ENCODE results near the gene ERBB3. TPM values are rescaled to one million over a fixed set of nuclear protein-coding genes. Genes with fewer than 3 reads are reported as not detected.
"Not testable (repeated sequence)": the region's sequence is repeated elsewhere in the genome, so short reads cannot be mapped to it uniquely, and the experiment has no call there.

Gene ERBB3
- total RNA-seq, 1 donor from 2014 or later = 221 TPM

- H3K36me3 Mint-ChIP-seq (ENCODE audit: insufficient read depth) = peaks cover 31% of the 10 kb centered on the region
These were observed 35.4 kb downstream of the ERBB3 start for GRCh38 chr12:56115329-56115728.

GRCh38 chr12:56116267-56117081 lies 36.5 kb downstream of the ERBB3 start, which contains the start of gene RPL41:
Gene RPL41 (plus strand): TSS chr12:56116633.
- Mint-ChIP-seq H3K9me3 (ENCODE audit: low read depth) (no peaks in the 10 kb centered on the region), H3K27ac (peak within 1 kb of the TSS; percentile 99), H3K36me3 (ENCODE audit: insufficient read depth) (peaks cover 21% of the 10 kb centered on the region), H3K27me3 (no peaks in the 10 kb centered on the region), H3K4me3 (ENCODE audit: low read depth) (peak within 1 kb of the TSS; percentile 96), H3K4me1 (ENCODE audit: low read depth) (peaks cover 22% of the 10 kb centered on the region)
- no peak for TF ChIP-seq CTCF (IDR thresholded peaks at IDR 0.05; ENCODE audit: unreplicated experiment)
- DNase-seq (ENCODE audit: low spot score, unreplicated experiment) = peak; percentile 87

More at GRCh38 chr12:56115329-56115728, 35.4 kb downstream of the ERBB3 start:
- peak overlapping the region; percentile 99 for H3K27ac Mint-ChIP-seq
- no peaks in the 10 kb centered on the region for H3K9me3 Mint-ChIP-seq (ENCODE audit: low read depth)
- TF ChIP-seq CTCF (IDR thresholded peaks at IDR 0.05; ENCODE audit: unreplicated experiment) = no peak
- H3K4me3 Mint-ChIP-seq (ENCODE audit: low read depth) = peak overlapping the region; percentile 96
- H3K4me1 Mint-ChIP-seq (ENCODE audit: low read depth) = peaks cover 22% of the 10 kb centered on the region
- DNase-seq (ENCODE audit: low spot score, unreplicated experiment) = no peak
- no peaks in the 10 kb centered on the region for H3K27me3 Mint-ChIP-seq

GRCh38 chr12:56117082-56117706 lies 37.2 kb downstream of the ERBB3 start:
- H3K4me1 Mint-ChIP-seq (ENCODE audit: low read depth) = peaks cover 22% of the 10 kb centered on the region
- not testable (repeated sequence) for DNase-seq (ENCODE audit: low spot score, unreplicated experiment); H3K9me3 Mint-ChIP-seq (ENCODE audit: low read depth); H3K27me3 Mint-ChIP-seq
- H3K4me3 Mint-ChIP-seq (ENCODE audit: low read depth) = peak overlapping the region; percentile 96
- peaks cover 19% of the 10 kb centered on the region for H3K36me3 Mint-ChIP-seq (ENCODE audit: insufficient read depth)
- H3K27ac Mint-ChIP-seq = peak overlapping the region; percentile 99

- Mint-ChIP-seq H3K36me3 (ENCODE audit: insufficient read depth) (peaks cover 19% of the 10 kb centered on the region), H3K4me1 (ENCODE audit: low read depth) (peaks cover 26% of the 10 kb centered on the region), H3K4me3 (ENCODE audit: low read depth) (peak within 1 kb of the TSS; percentile 96), H3K27ac (peak within 1 kb of the TSS; percentile 99), H3K9me3 (ENCODE audit: low read depth) (no peaks in the 10 kb centered on the region), H3K27me3 (no peaks in the 10 kb centered on the region)
- TF ChIP-seq CTCF (IDR thresholded peaks at IDR 0.05; ENCODE audit: unreplicated experiment) = peak; percentile 54
- peak; percentile 92 for DNase-seq (ENCODE audit: low spot score, unreplicated experiment)
These were observed 38.1 kb downstream of the ERBB3 start, which contains the start of gene ZC3H10 for GRCh38 chr12:56117778-56118687. Gene ZC3H10 (plus strand): TSS chr12:56118266. CDS start chr12:56120563, 2,297 bp downstream.

- Mint-ChIP-seq H3K36me3 (ENCODE audit: insufficient read depth) (peaks cover 11% of the 10 kb centered on the region), H3K27ac (peak overlapping the region; percentile 99), H3K9me3 (ENCODE audit: low read depth) (no peaks in the 10 kb centered on the region), H3K27me3 (no peaks in the 10 kb centered on the region), H3K4me3 (ENCODE audit: low read depth) (peak overlapping the region; percentile 96), H3K4me1 (ENCODE audit: low read depth) (peaks cover 25% of the 10 kb centered on the region)
- DNase-seq (ENCODE audit: low spot score, unreplicated experiment) = no peak
- no peak for TF ChIP-seq CTCF (IDR thresholded peaks at IDR 0.05; ENCODE audit: unreplicated experiment)
These were observed 38.9 kb downstream of the ERBB3 start for GRCh38 chr12:56118688-56119357.
